ENCODE data around the gene RCAN2. TPM values are rescaled to one million over a fixed set of nuclear protein-coding genes. Genes with fewer than 3 reads are reported as not detected.

Gene RCAN2
- total RNA-seq, 3 donors from 2014 or later: 2.9 to 14.9 (median 5.9) TPM

GRCh38 chr6:46184114-46184513 is 307.1 kb downstream of the RCAN2 start:
- intact Hi-C loops (cut with DNase I; ENCODE audit: low total_unique reads): no loop called here
- Histone ChIP-seq H3K36me3 (no peaks in the 10 kb centered on the region), H3K4me1 (no peaks in the 10 kb centered on the region), H3K9me3 (no peaks in the 10 kb centered on the region), H3K27me3 (no peaks in the 10 kb centered on the region), H3K4me3 (no peak overlapping the region), H3K27ac (no peak overlapping the region)
- TF ChIP-seq CTCF (IDR thresholded peaks at IDR 0.05): no peak
- TF ChIP-seq POLR2AphosphoS5 (IDR thresholded peaks at IDR 0.05): no peak
- TF ChIP-seq POLR2A (IDR thresholded peaks at IDR 0.05): no peak
- no peak for DNase-seq (ENCODE audit: low spot score in 2 of 2)

GRCh38 chr6:46175976-46176375 is 315.3 kb downstream of the RCAN2 start:
- no peaks in the 10 kb centered on the region for H3K4me1 ChIP-seq
- no peaks in the 10 kb centered on the region for H3K36me3 ChIP-seq
- H3K9me3 ChIP-seq: no peaks in the 10 kb centered on the region
- no peaks in the 10 kb centered on the region for H3K27me3 ChIP-seq
- no peak for TF ChIP-seq POLR2AphosphoS5 (IDR thresholded peaks at IDR 0.05)
- no peak for TF ChIP-seq POLR2A (IDR thresholded peaks at IDR 0.05)
- no peak for TF ChIP-seq CTCF (IDR thresholded peaks at IDR 0.05)
- no peak for DNase-seq (ENCODE audit: low spot score in 2 of 2)
- no peak overlapping the region for H3K27ac ChIP-seq
- H3K4me3 ChIP-seq: no peak overlapping the region
- intact Hi-C loops (cut with DNase I; ENCODE audit: low total_unique reads): no loop called here

GRCh38 chr6:46175446-46175845 is 315.8 kb downstream of the RCAN2 start:
- no peaks in the 10 kb centered on the region for H3K27me3 ChIP-seq
- no peak overlapping the region for H3K4me3 ChIP-seq
- no peaks in the 10 kb centered on the region for H3K9me3 ChIP-seq
- H3K4me1 ChIP-seq: no peaks in the 10 kb centered on the region
- no peak overlapping the region for H3K27ac ChIP-seq
- no peak for DNase-seq (ENCODE audit: low spot score in 2 of 2)
- H3K36me3 ChIP-seq: no peaks in the 10 kb centered on the region
- TF ChIP-seq CTCF (IDR thresholded peaks at IDR 0.05) (no peak), POLR2A (IDR thresholded peaks at IDR 0.05) (no peak), POLR2AphosphoS5 (IDR thresholded peaks at IDR 0.05) (no peak)
- intact Hi-C loops (cut with DNase I; ENCODE audit: low total_unique reads): no loop called here

GRCh38 chr6:46174904-46175303 is 316.3 kb downstream of the RCAN2 start:
- Histone ChIP-seq H3K27me3 (no peaks in the 10 kb centered on the region), H3K9me3 (no peaks in the 10 kb centered on the region), H3K4me1 (no peaks in the 10 kb centered on the region), H3K27ac (no peak overlapping the region), H3K4me3 (no peak overlapping the region), H3K36me3 (no peaks in the 10 kb centered on the region)
- intact Hi-C loops (cut with DNase I; ENCODE audit: low total_unique reads): no loop called here
- TF ChIP-seq POLR2AphosphoS5 (IDR thresholded peaks at IDR 0.05): no peak
- TF ChIP-seq POLR2A (IDR thresholded peaks at IDR 0.05): no peak
- no peak for TF ChIP-seq CTCF (IDR thresholded peaks at IDR 0.05)
- no peak for DNase-seq (ENCODE audit: low spot score in 2 of 2)

GRCh38 chr6:46172176-46172575 is 319.1 kb downstream of the RCAN2 start:
- Histone ChIP-seq H3K4me3 (no peak overlapping the region), H3K36me3 (no peaks in the 10 kb centered on the region), H3K9me3 (no peaks in the 10 kb centered on the region), H3K27ac (no peak overlapping the region), H3K4me1 (no peaks in the 10 kb centered on the region), H3K27me3 (no peaks in the 10 kb centered on the region)
- no peak for DNase-seq (ENCODE audit: low spot score in 2 of 2)
- intact Hi-C loops (cut with DNase I; ENCODE audit: low total_unique reads): no loop called here
- TF ChIP-seq POLR2A (IDR thresholded peaks at IDR 0.05) (no peak), POLR2AphosphoS5 (IDR thresholded peaks at IDR 0.05) (no peak), CTCF (IDR thresholded peaks at IDR 0.05) (no peak)

Other genes starting within 250 kb of the RCAN2 start
- gene CYP39A1, start 161.4 kb upstream of the RCAN2 start, total RNA-seq: 10 to 100 TPM in 1 of 3 donors, 1 to 10 TPM in 2; 1.6 to 12.3 (median 6.9) TPM
- 10 to 100 TPM; 27.0 to 81.7 (median 37.4) TPM for gene SLC25A27, start 161.5 kb upstream of the RCAN2 start, total RNA-seq
- gene TDRD6, start 196.4 kb upstream of the RCAN2 start, total RNA-seq: 1 to 10 TPM in 2 of 3 donors, under 1 TPM in 1; 0.66 to 2.5 (median 1.1) TPM
- gene PLA2G7, start 243.9 kb upstream of the RCAN2 start, total RNA-seq: 1 to 10 TPM in 2 of 3 donors, under 1 TPM in 1; 0.98 to 7.2 (median 1.3) TPM